GM12892 (cell line): ENCODE data around the gene PDZK1IP1.

Experiments used
- POLR2A ChIP-seq: IDR thresholded peaks from 2 replicates; pipeline ENCODE4 v1.6.1; 2011; ENCODE audit warnings: low read depth, low read length, control low read depth
- POLR2AphosphoS5 ChIP-seq: IDR thresholded peaks from 2 replicates; pipeline ENCODE4 v1.6.1; 2011; ENCODE audit warnings: low read depth, low read length, control low read depth

DNA sequence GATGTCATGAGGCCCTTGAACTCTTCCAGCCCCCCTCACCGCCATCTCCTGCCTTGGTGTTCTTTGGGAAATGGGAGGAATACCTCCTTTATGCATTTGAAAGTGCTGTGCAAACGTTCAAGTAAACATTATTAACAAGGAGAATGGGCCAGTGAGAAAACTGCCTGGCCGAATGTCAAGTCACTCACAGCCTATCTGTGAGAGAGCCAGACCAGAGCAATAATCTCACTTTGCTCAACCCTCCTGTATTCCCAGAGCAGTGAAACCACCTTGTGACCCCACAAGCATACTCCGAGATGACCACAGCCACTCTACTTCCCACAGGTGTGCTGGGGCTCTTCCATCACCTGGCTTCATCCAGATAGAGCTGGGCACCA lies 37.0 kb upstream of the PDZK1IP1 start:
- TF ChIP-seq POLR2AphosphoS5, result no peak
- TF ChIP-seq POLR2A, result no peak
